Mesendoderm (in vitro differentiated cells): ENCODE data around the gene KIF18A.
"Not testable (repeated sequence)": the region's sequence is repeated elsewhere in the genome, so short reads cannot be mapped to it uniquely, and the experiment has no call there.

Source experiments
- DNase-seq: peaks from one replicate; pipeline ENCODE4 v3.0.0; 2013
- H2AK5ac ChIP-seq: 2 replicates; pipeline ENCODE4 v1.6.1; 2013; ENCODE audit warnings: low read length, inconsistent platforms
- H2BK120ac ChIP-seq: 2 replicates; pipeline ENCODE4 v1.6.1; 2013; ENCODE audit warnings: low read depth, mild to moderate bottlenecking, low read length, moderate library complexity, mixed read lengths
- H2BK15ac ChIP-seq: replicated peaks from 2 replicates; pipeline ENCODE4 v1.6.1; 2013; ENCODE audit warnings: low read depth, mild to moderate bottlenecking, moderate library complexity
- H2BK5ac ChIP-seq: 2 replicates; pipeline ENCODE4 v1.6.1; 2013; ENCODE audit warnings: low read length, inconsistent platforms
- H3K18ac ChIP-seq: 2 replicates; pipeline ENCODE4 v1.6.1; 2013; ENCODE audit warnings: mild to moderate bottlenecking, low read length, mixed read lengths
- H3K23ac ChIP-seq: one replicate; pipeline ENCODE4 v1.6.1; 2013; ENCODE audit warnings: low read length
- H3K27ac ChIP-seq: 2 replicates; pipeline ENCODE4 v1.5.1; 2013; ENCODE audit warnings: low read depth, mild to moderate bottlenecking, inconsistent platforms, low read length, moderate library complexity
- H3K27me3 ChIP-seq: 2 replicates; pipeline ENCODE4 v1.6.1; 2013; ENCODE audit warnings: low read length, control low read depth, mild to moderate bottlenecking, inconsistent platforms; ENCODE audit not compliant: insufficient read depth, poor library complexity
- H3K36me3 ChIP-seq: 2 replicates; pipeline ENCODE4 v1.6.1; 2013; ENCODE audit warnings: low read length, inconsistent platforms; ENCODE audit not compliant: control insufficient read depth, insufficient read depth
- H3K4ac ChIP-seq: one replicate; pipeline ENCODE4 v1.6.1; 2013; ENCODE audit warnings: low read depth, mild to moderate bottlenecking, low read length, moderate library complexity
- H3K4me1 ChIP-seq: 2 replicates; pipeline ENCODE4 v1.6.1; 2013; ENCODE audit warnings: low read depth, low read length, inconsistent platforms; ENCODE audit not compliant: control insufficient read depth
- H3K4me2 ChIP-seq: 2 replicates; pipeline ENCODE4 v1.6.1; 2013; ENCODE audit warnings: low read length
- H3K4me3 ChIP-seq: 2 replicates; pipeline ENCODE4 v1.5.1; 2013; ENCODE audit warnings: mild to moderate bottlenecking, low read length
- H3K56ac ChIP-seq: one replicate; pipeline ENCODE4 v1.6.1; 2013; ENCODE audit warnings: low read length
- H3K79me1 ChIP-seq: 2 replicates; pipeline ENCODE4 v1.6.1; 2013; ENCODE audit warnings: low read length, inconsistent platforms
- H3K79me2 ChIP-seq: 2 replicates; pipeline ENCODE4 v1.6.1; 2013; ENCODE audit warnings: mild to moderate bottlenecking, low read length; ENCODE audit not compliant: control insufficient read depth, insufficient read depth
- H3K9ac ChIP-seq: 2 replicates; pipeline ENCODE4 v1.6.1; 2013; ENCODE audit warnings: low read length, inconsistent platforms
- H4K5ac ChIP-seq: one replicate; pipeline ENCODE4 v1.6.1; 2013; ENCODE audit warnings: low read length
- H4K8ac ChIP-seq: one replicate; pipeline ENCODE4 v1.6.1; 2013; ENCODE audit warnings: low read depth, mild to moderate bottlenecking, control low read depth, low read length, moderate library complexity
- WGBS: extraction: QIAGEN DNeasy Blood & Tissue Kit; methylation state at CpG from one replicate; pipeline ENCODE4 v1.1.7; 2013; ENCODE audit warnings: low lambda C conversion rate, missing lambda C conversion rate; ENCODE audit not compliant: insufficient coverage; ENCODE audit errors: extremely low coverage; 5-methylcytosine and 5-hydroxymethylcytosine counted together

KIF18A gene

DNA sequence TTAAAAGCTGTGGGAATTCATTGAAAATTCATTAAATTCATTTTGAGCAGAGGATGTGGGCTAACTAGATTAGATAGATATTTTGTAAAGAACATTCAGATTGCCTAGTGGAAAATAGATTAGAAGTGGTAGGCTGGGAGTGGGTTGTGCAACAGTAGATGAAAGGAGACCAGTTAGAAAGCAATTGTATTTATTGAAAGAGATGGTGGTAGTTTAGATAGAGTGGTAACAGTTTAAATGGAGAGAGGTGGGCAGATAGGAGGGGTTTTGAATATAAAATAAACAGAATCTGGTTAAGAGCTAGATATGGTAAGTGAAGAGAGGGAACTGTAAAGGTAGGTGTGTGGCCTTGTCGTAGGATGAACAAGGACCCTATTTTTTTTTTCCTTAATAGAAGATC is 34.8 kb upstream of the KIF18A start:
- WGBS = no CpG with 5 or more reads among the region's 1 CpG
- Histone ChIP-seq H4K5ac (no peak overlapping the region), H3K27me3 (no peaks in the 10 kb centered on the region), H3K18ac (no peak overlapping the region), H3K9ac (no peak overlapping the region), H2BK120ac (no peak overlapping the region), H2BK15ac (no peak overlapping the region), H3K4me3 (no peak overlapping the region), H3K79me2 (no peaks in the 10 kb centered on the region), H3K23ac (no peak overlapping the region), H3K27ac (no peak overlapping the region), H2BK5ac (no peak overlapping the region), H3K56ac (no peak overlapping the region), H3K36me3 (no peaks in the 10 kb centered on the region), H2AK5ac (no peak overlapping the region), H4K8ac (no peak overlapping the region), H3K4me1 (no peaks in the 10 kb centered on the region), H3K4ac (no peak overlapping the region), H3K4me2 (no peak overlapping the region), H3K79me1 (no peaks in the 10 kb centered on the region)
- DNase-seq = no peak

DNA sequence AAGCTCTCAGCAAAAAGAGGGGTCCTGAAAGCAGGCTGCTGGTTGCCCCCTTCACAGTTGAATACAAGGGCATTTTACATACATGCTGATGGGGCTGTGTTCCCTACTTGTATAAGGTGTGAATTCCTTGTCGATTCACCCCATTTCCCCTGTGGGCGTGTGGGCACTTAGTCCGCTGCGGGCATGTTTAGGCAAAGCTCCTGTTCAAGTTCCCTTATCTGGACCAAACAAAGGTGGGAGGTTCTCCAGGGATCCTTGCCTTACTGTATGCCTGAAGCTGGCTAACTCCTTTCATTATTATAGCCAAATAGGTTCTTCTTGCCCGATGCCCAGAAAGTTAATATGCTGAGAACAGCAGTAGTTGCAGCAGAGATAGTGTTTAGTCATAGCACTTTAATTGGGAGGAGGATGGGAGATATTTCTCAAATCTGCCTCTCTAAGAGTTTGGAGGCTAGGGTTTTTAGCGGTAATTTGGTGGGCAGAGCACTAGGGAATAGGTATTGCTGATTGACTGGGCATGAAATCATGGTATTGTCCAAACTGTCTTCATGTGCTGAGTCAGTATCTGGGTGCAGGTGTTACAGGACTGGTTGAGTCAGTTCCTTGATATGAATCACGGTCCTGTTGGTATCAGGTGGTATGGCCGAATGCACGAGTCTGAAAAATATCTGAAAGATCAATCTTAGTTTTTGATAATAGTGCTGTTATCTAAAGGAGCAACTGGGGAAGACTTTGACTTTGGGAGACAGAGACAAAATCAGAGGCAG is 32.9 kb upstream of the KIF18A start:
- Histone ChIP-seq H3K4me2 (no peak overlapping the region), H3K56ac (no peak overlapping the region), H3K27ac (no peak overlapping the region), H4K8ac (no peak overlapping the region), H2AK5ac (no peak overlapping the region), H2BK120ac (no peak overlapping the region), H3K9ac (no peak overlapping the region), H3K79me1 (no peaks in the 10 kb centered on the region), H3K27me3 (no peaks in the 10 kb centered on the region), H4K5ac (no peak overlapping the region), H2BK15ac (no peak overlapping the region), H3K18ac (no peak overlapping the region), H3K36me3 (no peaks in the 10 kb centered on the region), H3K4ac (no peak overlapping the region), H3K79me2 (no peaks in the 10 kb centered on the region), H3K4me3 (no peak overlapping the region), H3K4me1 (no peaks in the 10 kb centered on the region), H3K23ac (no peak overlapping the region), H2BK5ac (no peak overlapping the region)
- no peak for DNase-seq
- WGBS = no CpG with 5 or more reads among the region's 9 CpGs

DNA sequence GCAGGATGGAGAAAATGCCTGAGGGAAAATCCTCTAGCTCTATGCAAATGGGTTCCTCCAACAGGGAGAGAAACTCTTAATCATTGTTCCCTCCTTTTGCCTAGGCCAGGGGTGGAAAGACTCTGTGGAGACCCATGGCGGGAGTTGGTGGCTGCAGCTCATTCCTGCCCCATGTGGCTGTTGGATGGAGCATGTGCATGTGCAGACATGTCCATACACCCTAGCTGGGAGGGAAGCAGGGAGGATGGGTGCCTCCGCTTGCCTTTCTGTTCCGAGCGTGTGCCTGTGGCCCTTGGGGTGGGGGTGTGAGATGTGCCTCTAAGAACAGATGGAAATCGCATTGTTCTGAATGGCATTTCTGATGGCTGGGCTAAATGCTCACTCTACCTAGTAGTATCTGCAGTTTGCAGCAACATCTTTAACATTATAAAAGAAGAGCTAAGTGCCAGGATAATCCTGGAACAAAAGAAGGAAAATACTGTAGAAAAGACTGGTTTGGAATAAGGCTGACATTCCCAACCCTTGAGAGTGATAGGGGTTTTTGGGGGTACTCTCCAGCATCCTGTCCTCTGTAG is 32.0 kb upstream of the KIF18A start:
- Histone ChIP-seq H2BK15ac (no peak overlapping the region), H2AK5ac (no peak overlapping the region), H3K27me3 (no peaks in the 10 kb centered on the region), H3K4me3 (no peak overlapping the region), H4K8ac (no peak overlapping the region), H3K79me1 (no peaks in the 10 kb centered on the region), H4K5ac (no peak overlapping the region), H2BK120ac (no peak overlapping the region), H3K18ac (no peak overlapping the region), H3K27ac (no peak overlapping the region), H3K4ac (no peak overlapping the region), H3K23ac (no peak overlapping the region), H3K56ac (no peak overlapping the region), H3K4me2 (no peak overlapping the region), H2BK5ac (no peak overlapping the region), H3K9ac (no peak overlapping the region), H3K79me2 (no peaks in the 10 kb centered on the region), H3K36me3 (no peaks in the 10 kb centered on the region), H3K4me1 (no peaks in the 10 kb centered on the region)
- no CpG with 5 or more reads among the region's 5 CpGs for WGBS
- DNase-seq = no peak

DNA sequence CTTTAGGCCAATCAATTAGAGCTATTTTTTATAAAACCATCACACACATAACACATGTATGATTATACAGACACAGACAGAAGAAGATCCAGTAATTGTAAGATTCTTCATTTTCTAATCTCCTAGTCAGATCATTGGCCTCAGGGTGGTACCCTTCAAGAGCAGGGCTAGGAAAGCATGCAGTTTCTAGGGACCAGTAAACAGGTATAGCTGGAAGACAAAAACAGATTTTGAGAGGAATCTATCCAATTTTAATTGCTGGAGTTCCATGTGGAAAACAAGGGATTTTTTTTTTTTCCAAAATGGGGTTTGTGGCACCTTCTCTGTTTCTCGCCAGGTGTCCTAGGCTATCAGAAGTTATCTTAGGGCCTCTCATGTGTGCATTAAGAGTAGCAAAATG is 29.9 kb upstream of the KIF18A start:
- Histone ChIP-seq H3K79me1 (no peaks in the 10 kb centered on the region), H2AK5ac (no peak overlapping the region), H2BK5ac (no peak overlapping the region), H3K18ac (no peak overlapping the region), H3K4me2 (no peak overlapping the region), H3K23ac (no peak overlapping the region), H3K4me3 (no peak overlapping the region), H3K27ac (no peak overlapping the region), H3K4me1 (no peaks in the 10 kb centered on the region), H3K9ac (no peak overlapping the region), H3K36me3 (no peaks in the 10 kb centered on the region), H3K56ac (no peak overlapping the region), H3K4ac (no peak overlapping the region), H2BK15ac (no peak overlapping the region), H2BK120ac (no peak overlapping the region), H3K27me3 (no peaks in the 10 kb centered on the region), H4K5ac (no peak overlapping the region), H4K8ac (no peak overlapping the region), H3K79me2 (no peaks in the 10 kb centered on the region)
- WGBS = no CpG with 5 or more reads among the region's 1 CpG
- DNase-seq = peak; percentile 50

DNA sequence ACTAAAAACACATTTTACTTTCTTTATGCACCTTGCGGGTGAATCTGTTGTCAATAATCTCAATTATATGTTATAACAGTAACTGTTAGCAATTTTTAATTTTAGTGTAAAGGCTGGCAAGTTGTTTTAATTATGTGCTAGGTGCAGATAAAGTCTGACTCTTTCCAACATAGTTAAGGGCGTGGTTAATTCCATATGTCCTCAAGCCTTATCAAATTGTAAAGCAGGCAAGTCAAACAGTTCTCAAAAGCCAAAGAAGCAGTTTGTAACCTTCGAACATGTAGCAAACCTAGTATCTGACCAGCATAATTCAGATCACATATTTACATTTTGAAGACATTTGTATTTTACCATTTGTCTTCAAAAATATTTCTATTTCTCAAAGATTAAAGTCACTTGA is 29.4 kb upstream of the KIF18A start:
- no peak for DNase-seq
- no CpG with 5 or more reads among the region's 3 CpGs for WGBS
- no peaks in the 10 kb centered on the region for H3K36me3 ChIP-seq

DNA sequence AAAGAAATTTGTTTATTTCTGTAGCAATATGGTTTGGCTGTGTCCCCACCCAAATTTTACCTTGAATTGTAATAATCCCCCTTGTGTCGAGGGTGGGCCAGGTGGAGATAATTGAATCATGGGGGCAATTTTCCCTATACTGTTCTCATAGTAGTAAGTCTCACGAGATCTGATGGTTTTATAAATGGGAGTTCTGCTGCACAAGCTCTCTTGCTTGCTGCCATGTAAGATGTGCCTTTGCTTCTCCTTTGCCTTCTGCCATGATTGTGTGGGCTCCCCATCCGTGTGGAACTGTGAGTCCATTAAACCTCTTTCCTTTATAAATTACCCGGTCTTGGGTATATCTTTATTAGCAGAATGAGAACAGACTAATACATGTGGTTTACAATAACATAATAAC is 28.2 kb upstream of the KIF18A start:
- not testable (repeated sequence) for H3K18ac ChIP-seq, H3K79me1 ChIP-seq, H3K4ac ChIP-seq, H2BK120ac ChIP-seq, H4K5ac ChIP-seq, H3K56ac ChIP-seq, H3K4me3 ChIP-seq, H2BK5ac ChIP-seq, H3K27me3 ChIP-seq, H3K36me3 ChIP-seq, H3K79me2 ChIP-seq, H3K23ac ChIP-seq, H4K8ac ChIP-seq, H3K27ac ChIP-seq, H3K4me1 ChIP-seq, H2BK15ac ChIP-seq, H3K9ac ChIP-seq, H2AK5ac ChIP-seq, DNase-seq, H3K4me2 ChIP-seq
- WGBS = no CpG with 5 or more reads among the region's 4 CpGs

More for the DNA sequence above, 29.4 kb upstream of the KIF18A start:
- no peak overlapping the region for H2BK120ac ChIP-seq
- no peak overlapping the region for H3K56ac ChIP-seq
- H2BK5ac ChIP-seq = no peak overlapping the region
- H3K4me1 ChIP-seq = no peaks in the 10 kb centered on the region
- H3K23ac ChIP-seq = no peak overlapping the region
- H3K9ac ChIP-seq = no peak overlapping the region
- H3K18ac ChIP-seq = no peak overlapping the region
- no peak overlapping the region for H3K4ac ChIP-seq
- H4K8ac ChIP-seq = no peak overlapping the region
- no peak overlapping the region for H3K4me3 ChIP-seq
- H3K27me3 ChIP-seq = no peaks in the 10 kb centered on the region
- no peak overlapping the region for H2AK5ac ChIP-seq
- no peak overlapping the region for H3K4me2 ChIP-seq
- no peaks in the 10 kb centered on the region for H3K79me2 ChIP-seq
- no peak overlapping the region for H4K5ac ChIP-seq
- H3K27ac ChIP-seq = no peak overlapping the region
- no peaks in the 10 kb centered on the region for H3K79me1 ChIP-seq
- no peak overlapping the region for H2BK15ac ChIP-seq
